Body of pancreas (tissue), 4 donors: Measurements from ENCODE around the gene MAML2.

ENCODE experiments used
- POLR2A ChIP-seq, 3 donors: fragments of 450-650 bp; IDR thresholded peaks; one replicate each; pipeline ENCODE4 v1.6.1; 2016; ENCODE audit warnings: antibody characterized with exemption in 3 of 3, mild to moderate bottlenecking in 2 of 3
- TF ChIP-seq, protein P1 (sequence below), 7 experiments: fragments of 450-650 bp in 4 of 7; fragments of 200-600 bp in 3 of 7; sonication (generic) in 3 of 7; IDR thresholded peaks; one replicate each; pipeline ENCODE4 v1.5.1; 2016 to 2019; ENCODE audit warnings: antibody characterized with exemption in 7 of 7

DNA sequence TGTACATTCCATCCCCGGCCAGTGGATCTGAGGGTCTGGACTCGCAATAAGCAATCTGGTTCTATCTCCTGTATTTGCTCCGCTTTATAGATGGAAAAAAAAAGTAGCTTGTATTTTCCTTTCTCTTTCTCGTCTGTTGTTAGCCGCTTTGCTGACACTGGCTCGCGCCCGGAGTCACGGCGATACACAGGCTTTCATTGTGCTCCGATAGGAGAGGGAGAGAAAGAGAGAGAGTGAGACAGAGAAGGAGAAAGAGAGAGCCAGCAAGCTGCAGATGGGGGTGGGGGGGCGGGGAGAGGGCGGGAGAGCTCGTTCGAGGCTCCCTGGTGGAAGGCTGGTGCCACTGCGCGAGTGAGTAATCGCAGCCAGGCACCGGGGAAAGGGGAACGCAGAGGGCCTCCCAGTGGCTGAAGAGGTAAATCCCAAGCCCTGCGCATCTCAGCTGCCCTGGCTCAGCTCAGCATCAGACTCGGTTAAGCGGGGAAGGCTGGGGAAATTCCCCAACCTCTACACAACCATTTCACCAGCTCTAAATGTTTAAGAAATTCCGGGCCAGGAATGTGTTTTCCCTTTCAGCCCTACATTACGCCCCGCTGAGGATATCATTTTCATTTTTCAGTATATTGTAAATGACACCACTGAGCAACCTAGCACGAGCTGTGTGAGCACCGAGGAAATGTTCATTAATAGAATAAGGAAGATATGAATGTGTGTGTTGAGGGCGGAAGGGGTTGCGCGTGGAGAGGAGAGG, at the start of gene MAML2:
- peak in 1 of 3 donors; percentile 42 for TF ChIP-seq POLR2A (IDR thresholded peaks at IDR 0.05)
- TF ChIP-seq, protein P1, sequence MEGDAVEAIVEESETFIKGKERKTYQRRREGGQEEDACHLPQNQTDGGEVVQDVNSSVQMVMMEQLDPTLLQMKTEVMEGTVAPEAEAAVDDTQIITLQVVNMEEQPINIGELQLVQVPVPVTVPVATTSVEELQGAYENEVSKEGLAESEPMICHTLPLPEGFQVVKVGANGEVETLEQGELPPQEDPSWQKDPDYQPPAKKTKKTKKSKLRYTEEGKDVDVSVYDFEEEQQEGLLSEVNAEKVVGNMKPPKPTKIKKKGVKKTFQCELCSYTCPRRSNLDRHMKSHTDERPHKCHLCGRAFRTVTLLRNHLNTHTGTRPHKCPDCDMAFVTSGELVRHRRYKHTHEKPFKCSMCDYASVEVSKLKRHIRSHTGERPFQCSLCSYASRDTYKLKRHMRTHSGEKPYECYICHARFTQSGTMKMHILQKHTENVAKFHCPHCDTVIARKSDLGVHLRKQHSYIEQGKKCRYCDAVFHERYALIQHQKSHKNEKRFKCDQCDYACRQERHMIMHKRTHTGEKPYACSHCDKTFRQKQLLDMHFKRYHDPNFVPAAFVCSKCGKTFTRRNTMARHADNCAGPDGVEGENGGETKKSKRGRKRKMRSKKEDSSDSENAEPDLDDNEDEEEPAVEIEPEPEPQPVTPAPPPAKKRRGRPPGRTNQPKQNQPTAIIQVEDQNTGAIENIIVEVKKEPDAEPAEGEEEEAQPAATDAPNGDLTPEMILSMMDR (IDR thresholded peaks at IDR 0.05), result peak; percentile 86 to 97 (median 95)
